ENCODE data around the gene HOXC10. TPM values are rescaled to one million over a fixed set of nuclear protein-coding genes. Genes with fewer than 3 reads are reported as not detected.

The HOXC10 gene
- total and polyA plus RNA-seq, 2 experiments from 2014 or later = not detected

- peaks cover 25% of the 10 kb centered on the region for H3F3A ChIP-seq (replicated peaks; ENCODE audit: low read depth)
- Mint-ChIP-seq H3K9me3 (no peaks in the 10 kb centered on the region; the same call in 1 of the 3 replicates), H3K4me1 (peaks cover 28% of the 10 kb centered on the region), H3K4me3 (no peak overlapping the region; the same call in 2 of the 3 replicates), H3K27ac (no peak overlapping the region), H3K27me3 (ENCODE audit: insufficient read depth, low read depth, poor library complexity) (peaks cover 99% of the 10 kb centered on the region), H3K36me3 (ENCODE audit: low read depth) (no peaks in the 10 kb centered on the region)
- peak overlapping the region; percentile 47 for H3K4me3 ChIP-seq
- no peak overlapping the region for H3K27ac ChIP-seq (ENCODE audit: low read depth)
- H3K4me2 ChIP-seq = peak overlapping the region; percentile 66; the same call in 1 of the 2 replicates
- H3K79me2 ChIP-seq (replicated peaks; ENCODE audit: insufficient read depth) = no peaks in the 10 kb centered on the region
- peaks cover 31% of the 10 kb centered on the region for H3K4me1 ChIP-seq (ENCODE audit: insufficient read depth)
- H2AFZ ChIP-seq = no peak overlapping the region
- ATAC-seq (no peak), DNase-seq (ENCODE audit: low spot score) (peak; percentile 54)
- H3K36me3 ChIP-seq (ENCODE audit: insufficient read depth) = no peaks in the 10 kb centered on the region; the same call in 1 of the 2 replicates
- peaks cover 35% of the 10 kb centered on the region for H4K20me1 ChIP-seq (replicated peaks; ENCODE audit: insufficient read depth)
- no peaks in the 10 kb centered on the region for H3K9me2 ChIP-seq (ENCODE audit: insufficient read depth)
- TF ChIP-seq EZH2 (IDR thresholded peaks at IDR 0.05; ENCODE audit: low read depth, unreplicated experiment) (peak; percentile 98), REST (IDR thresholded peaks at IDR 0.05; ENCODE audit: unreplicated experiment) (no peak), EZH2phosphoT487 (IDR thresholded peaks at IDR 0.05; ENCODE audit: unreplicated experiment) (no peak)
- peaks cover 100% of the 10 kb centered on the region for H3K27me3 ChIP-seq (ENCODE audit: insufficient read depth)
Observed at GRCh38 chr12:53975064-53975471, 9.9 kb upstream of the HOXC10 start.

- H3K9me3 Mint-ChIP-seq = no peaks in the 10 kb centered on the region; the same call in 1 of the 3 replicates
- Histone ChIP-seq H3K9me2 (ENCODE audit: insufficient read depth) (no peaks in the 10 kb centered on the region), H3K27ac (ENCODE audit: low read depth) (no peak overlapping the region), H3K4me2 (peak overlapping the region; percentile 66; the same call in 1 of the 2 replicates), H3F3A (replicated peaks; ENCODE audit: low read depth) (peaks cover 26% of the 10 kb centered on the region), H3K4me1 (ENCODE audit: insufficient read depth) (peaks cover 31% of the 10 kb centered on the region), H2AFZ (no peak overlapping the region), H3K79me2 (replicated peaks; ENCODE audit: insufficient read depth) (no peaks in the 10 kb centered on the region), H4K20me1 (replicated peaks; ENCODE audit: insufficient read depth) (peaks cover 35% of the 10 kb centered on the region), H3K36me3 (ENCODE audit: insufficient read depth) (no peaks in the 10 kb centered on the region; the same call in 1 of the 2 replicates), H3K27me3 (ENCODE audit: insufficient read depth) (peaks cover 100% of the 10 kb centered on the region), H3K4me3 (peak overlapping the region; percentile 47)
- TF ChIP-seq ZNF331 (CRISPR knock-in tag; IDR thresholded peaks at IDR 0.05; ENCODE audit: low read depth) (no peak), EZH2 (IDR thresholded peaks at IDR 0.05; ENCODE audit: low read depth, unreplicated experiment) (peak; percentile 78)
- no peak for ATAC-seq
- H3K27ac Mint-ChIP-seq = no peak overlapping the region
- peak overlapping the region; percentile 51 for H3K4me3 Mint-ChIP-seq
- H3K36me3 Mint-ChIP-seq (ENCODE audit: low read depth) = no peaks in the 10 kb centered on the region; the same call in 2 of the 3 replicates
- H3K4me1 Mint-ChIP-seq = peaks cover 28% of the 10 kb centered on the region
- peaks cover 99% of the 10 kb centered on the region for H3K27me3 Mint-ChIP-seq (ENCODE audit: insufficient read depth, low read depth, poor library complexity)
- peak; percentile 82 for DNase-seq (ENCODE audit: low spot score)
Observed at GRCh38 chr12:53975479-53976152, 9.3 kb upstream of the HOXC10 start.

Measured in GM23338 (cell line).